ENCODE measurements around the gene ABHD12. TPM values are rescaled to one million over a fixed set of nuclear protein-coding genes. Genes with fewer than 3 reads are reported as not detected.

ABHD12 gene
- total RNA-seq, 1 donor from 2014 or later, result 70.4 TPM

- intact Hi-C loops (cut with DNase I), result loop anchor here (10.0 kb wide), 1 partner anchor 95 kb away; no protein-coding TSS in a partner anchor
- DNase-seq (ENCODE audit: low spot score) (peak; percentile 71), ATAC-seq (peak; percentile 33)
These were observed 637 bp downstream of the ABHD12 start for GRCh38 chr20:25389858-25390537.

- DNase-seq (ENCODE audit: low spot score) (no peak), ATAC-seq (no peak)
- intact Hi-C loops (cut with DNase I), result no loop called here
These were observed 1.2 kb downstream of the ABHD12 start for GRCh38 chr20:25389401-25389857.

- DNase-seq (ENCODE audit: low spot score) (no peak), ATAC-seq (no peak)
- intact Hi-C loops (cut with DNase I), result no loop called here
These were observed 7.8 kb downstream of the ABHD12 start for GRCh38 chr20:25382704-25383370.

GRCh38 chr20:25380945-25381614 lies 9.6 kb downstream of the ABHD12 start:
- intact Hi-C loops (cut with DNase I), result no loop called here
- DNase-seq (ENCODE audit: low spot score) (no peak), ATAC-seq (no peak)

- DNase-seq (ENCODE audit: low spot score) (no peak), ATAC-seq (no peak)
- intact Hi-C loops (cut with DNase I), result no loop called here
These were observed 11.5 kb downstream of the ABHD12 start for GRCh38 chr20:25378884-25379733.

GRCh38 chr20:25378189-25378883 lies 12.3 kb downstream of the ABHD12 start:
- ATAC-seq (no peak), DNase-seq (ENCODE audit: low spot score) (no peak)
- intact Hi-C loops (cut with DNase I), result no loop called here

GRCh38 chr20:25376886-25377285 lies 13.7 kb downstream of the ABHD12 start:
- ATAC-seq (peak; percentile 35), DNase-seq (ENCODE audit: low spot score) (no peak)
- intact Hi-C loops (cut with DNase I), result no loop called here

- intact Hi-C loops (cut with DNase I), result no loop called here
- DNase-seq (ENCODE audit: low spot score) (no peak), ATAC-seq (peak; percentile 49)
These were observed 14.4 kb downstream of the ABHD12 start for GRCh38 chr20:25376236-25376635.

GRCh38 chr20:25374842-25375241 lies 15.8 kb downstream of the ABHD12 start:
- no peak for ATAC-seq
- intact Hi-C loops (cut with DNase I), result no loop called here
- DNase-seq (ENCODE audit: low spot score), result no peak

GRCh38 chr20:25372584-25373336 lies 17.9 kb downstream of the ABHD12 start:
- intact Hi-C loops (cut with DNase I), result no loop called here
- DNase-seq (ENCODE audit: low spot score), result no peak
- no peak for ATAC-seq

- DNase-seq (ENCODE audit: low spot score) (no peak), ATAC-seq (no peak)
- intact Hi-C loops (cut with DNase I), result no loop called here
These were observed 20.7 kb downstream of the ABHD12 start for GRCh38 chr20:25369971-25370370.

- DNase-seq (ENCODE audit: low spot score) (no peak), ATAC-seq (peak; percentile 82)
- intact Hi-C loops (cut with DNase I), result no loop called here
These were observed 21.1 kb downstream of the ABHD12 start for GRCh38 chr20:25369529-25369928.

GRCh38 chr20:25368976-25369375 lies 21.7 kb downstream of the ABHD12 start:
- no peak for DNase-seq (ENCODE audit: low spot score)
- ATAC-seq, result no peak
- intact Hi-C loops (cut with DNase I), result no loop called here

GRCh38 chr20:25368526-25368925 lies 22.1 kb downstream of the ABHD12 start:
- intact Hi-C loops (cut with DNase I), result no loop called here
- no peak for ATAC-seq
- DNase-seq (ENCODE audit: low spot score), result no peak

GRCh38 chr20:25364879-25365699 lies 25.5 kb downstream of the ABHD12 start:
- DNase-seq (ENCODE audit: low spot score) (no peak), ATAC-seq (no peak)
- intact Hi-C loops (cut with DNase I), result no loop called here

GRCh38 chr20:25364180-25364788 lies 26.4 kb downstream of the ABHD12 start:
- ATAC-seq, result no peak
- DNase-seq (ENCODE audit: low spot score), result no peak
- intact Hi-C loops (cut with DNase I), result no loop called here

GRCh38 chr20:25361287-25361683 lies 29.4 kb downstream of the ABHD12 start:
- intact Hi-C loops (cut with DNase I), result no loop called here
- DNase-seq (ENCODE audit: low spot score) (no peak), ATAC-seq (no peak)
